Dedifferentiated amniotic fluid mesenchymal stem cell (primary cell): ENCODE data around the gene MFAP3L.

ENCODE experiments used
- DNase-seq: peaks from one replicate; pipeline ENCODE4 v3.0.0-alpha.2; 2016; ENCODE audit errors: extremely low spot score

MFAP3L gene

GRCh38 chr4:170022211-170022610 lies 4.0 kb downstream of the MFAP3L start:
- no peak for DNase-seq

DNA sequence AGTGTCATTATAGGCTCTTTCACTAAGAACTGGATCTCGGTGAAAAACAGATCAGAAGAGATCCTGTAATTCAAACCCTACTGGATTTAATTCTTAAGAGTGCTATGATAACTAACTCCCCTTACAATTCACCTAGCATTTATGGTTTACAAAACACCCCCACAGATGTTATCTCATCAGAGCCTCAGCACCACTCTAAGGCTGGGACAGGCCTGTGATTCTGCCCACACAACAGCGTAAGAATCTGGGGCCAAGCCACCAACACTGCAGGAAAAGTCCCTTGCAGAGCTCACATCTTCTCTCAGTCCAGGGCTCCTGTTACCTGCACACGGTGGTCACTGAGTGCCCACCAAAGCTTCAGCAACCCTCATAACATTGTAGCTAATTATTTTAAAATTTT lies 8.9 kb downstream of the MFAP3L start:
- DNase-seq = no peak

DNA sequence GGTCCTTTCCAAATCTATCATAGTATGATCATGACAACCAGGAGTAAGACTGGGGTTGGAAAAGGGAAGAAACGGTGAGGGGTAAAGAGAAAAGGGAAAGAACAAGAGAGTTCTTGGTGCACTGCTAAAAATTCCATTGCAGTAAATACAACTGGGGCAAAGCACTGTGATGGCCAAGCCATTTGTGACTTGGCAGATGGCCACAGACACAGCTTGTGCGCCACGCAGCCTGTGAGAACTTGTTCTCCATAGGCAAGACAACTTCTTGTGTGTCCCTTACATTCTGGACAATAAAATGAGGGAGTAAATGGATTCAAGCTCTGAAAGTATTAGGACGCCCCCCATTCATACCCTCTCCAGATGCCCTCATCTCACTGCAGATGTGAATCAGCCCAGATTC lies 10.9 kb downstream of the MFAP3L start:
- no peak for DNase-seq

DNA sequence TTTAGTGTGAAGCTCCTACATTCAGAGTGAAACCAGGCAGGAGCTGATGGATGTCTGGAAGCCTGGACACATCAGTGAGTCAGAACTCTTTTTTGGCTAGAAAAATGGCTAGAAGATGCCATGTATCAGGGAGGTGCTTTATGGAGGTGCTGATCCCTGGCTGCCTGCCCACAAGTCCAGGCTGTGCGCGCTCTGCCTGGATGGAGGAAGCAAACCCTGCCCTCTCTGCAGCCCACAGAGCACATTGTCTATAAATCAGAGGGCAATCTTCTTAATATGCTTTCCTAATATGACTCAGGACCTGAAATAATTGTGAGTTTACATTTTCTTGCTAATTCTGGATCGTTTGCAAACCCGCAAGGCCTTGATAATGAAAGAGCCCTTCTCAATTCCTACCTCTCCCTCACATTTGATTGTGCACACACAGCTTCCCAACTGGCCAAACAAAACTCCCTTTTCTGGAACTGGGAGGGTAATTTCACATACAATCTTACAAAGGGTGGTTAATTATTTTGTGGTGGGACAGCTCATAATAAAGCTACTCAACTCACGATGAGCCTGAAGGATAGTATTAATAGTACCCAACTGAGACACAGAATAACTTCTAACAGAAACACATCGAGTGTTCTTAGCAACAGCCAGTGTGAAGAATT lies 11.7 kb downstream of the MFAP3L start:
- DNase-seq = no peak

GRCh38 chr4:170012629-170012958 lies 13.6 kb downstream of the MFAP3L start:
- DNase-seq = no peak

GRCh38 chr4:170011921-170012628 lies 14.1 kb downstream of the MFAP3L start:
- no peak for DNase-seq

GRCh38 chr4:170009291-170009690 lies 16.9 kb downstream of the MFAP3L start:
- no peak for DNase-seq

- no peak for DNase-seq
These were observed 17.4 kb downstream of the MFAP3L start for GRCh38 chr4:170008801-170009200.

- no peak for DNase-seq
These were observed 17.8 kb downstream of the MFAP3L start for GRCh38 chr4:170008371-170008770.

- no peak for DNase-seq
These were observed 19.1 kb downstream of the MFAP3L start for GRCh38 chr4:170007113-170007512.

DNA sequence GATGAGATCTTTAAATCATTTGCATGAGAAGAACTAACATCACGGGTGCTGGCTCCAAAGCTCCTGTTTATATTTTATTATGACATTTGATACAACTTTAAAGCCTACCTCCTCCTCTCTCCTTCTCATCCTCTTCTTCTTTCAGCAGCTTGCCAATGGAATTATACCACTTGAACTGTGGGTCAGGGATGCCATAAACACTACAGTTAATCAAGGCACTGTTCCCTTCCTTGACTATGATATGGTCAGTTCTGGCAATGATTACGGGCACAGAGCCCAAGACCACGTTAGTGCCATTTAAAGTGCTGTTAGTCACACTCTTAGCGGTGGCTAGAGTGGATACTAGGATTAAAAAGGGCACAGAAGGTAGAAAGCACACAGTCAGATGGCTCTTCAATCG lies 20.7 kb downstream of the MFAP3L start:
- no peak for DNase-seq

DNA sequence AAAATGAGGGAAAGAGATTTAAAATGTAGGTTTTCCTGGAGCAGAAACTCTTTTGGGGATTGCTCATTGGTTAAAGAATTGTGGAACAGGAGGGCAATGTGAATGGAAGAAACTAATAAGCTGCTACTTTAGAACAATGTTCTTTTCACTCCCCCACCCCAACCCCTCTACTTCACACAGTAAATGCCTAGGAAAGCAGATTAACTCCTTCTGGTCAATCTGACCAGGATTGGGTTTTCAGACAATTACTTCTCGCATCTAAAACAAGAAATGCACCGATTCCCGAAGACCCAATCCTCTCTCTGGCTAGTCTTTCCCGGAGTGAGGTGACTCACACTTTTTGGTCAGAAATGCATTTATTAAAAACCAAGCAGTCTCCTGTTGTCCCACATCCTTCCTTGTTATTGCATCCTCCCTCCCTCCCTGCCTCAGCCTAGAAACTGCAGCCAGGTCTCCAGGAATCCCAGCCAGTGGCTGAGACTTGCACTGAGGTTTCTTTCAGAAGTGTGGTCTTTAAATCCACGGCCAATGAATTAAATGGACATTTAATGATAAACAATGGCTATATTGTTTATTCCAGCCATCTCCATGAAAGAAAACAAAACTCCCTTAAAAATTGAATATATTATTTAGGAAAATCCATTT lies 21.4 kb downstream of the MFAP3L start:
- DNase-seq = no peak

- DNase-seq = no peak
These were observed 22.8 kb downstream of the MFAP3L start for GRCh38 chr4:170003071-170004070.

GRCh38 chr4:170001745-170002267 lies 24.4 kb downstream of the MFAP3L start:
- no peak for DNase-seq

DNA sequence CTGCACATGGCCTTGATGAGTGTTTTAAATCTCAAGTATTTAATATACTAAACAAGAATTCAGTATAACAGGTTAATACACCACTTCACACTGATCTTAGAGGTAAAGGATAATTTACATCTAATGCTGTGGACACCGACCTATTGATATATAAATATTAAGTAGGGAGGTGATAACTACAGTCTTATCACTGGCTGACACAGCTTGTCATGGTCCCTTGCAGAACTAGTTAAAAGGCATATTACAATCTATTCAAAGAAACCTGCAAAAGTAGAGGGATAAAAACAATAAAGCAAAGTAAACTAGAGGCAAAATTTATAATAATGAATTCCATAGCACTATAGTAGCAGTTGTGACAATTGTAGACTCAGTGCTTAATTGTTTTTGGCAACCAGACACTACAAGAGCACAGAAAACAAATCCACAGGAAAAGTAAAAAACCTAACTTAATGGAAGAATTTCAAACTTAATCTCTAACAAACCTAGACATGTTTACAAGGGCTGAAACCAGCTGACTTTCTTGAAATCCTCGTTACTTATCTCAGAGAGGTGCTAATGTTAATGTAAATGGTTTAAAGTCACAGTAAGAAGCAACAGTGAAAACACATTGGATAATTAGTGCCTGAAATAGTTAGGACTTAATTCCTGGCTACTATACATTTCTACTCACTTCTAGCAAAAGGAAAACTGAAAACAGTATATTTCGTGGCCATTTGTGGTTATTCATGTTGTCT lies 25.0 kb downstream of the MFAP3L start:
- DNase-seq = no peak

- DNase-seq = no peak
These were observed 26.3 kb downstream of the MFAP3L start for GRCh38 chr4:169999923-170000322.

DNA sequence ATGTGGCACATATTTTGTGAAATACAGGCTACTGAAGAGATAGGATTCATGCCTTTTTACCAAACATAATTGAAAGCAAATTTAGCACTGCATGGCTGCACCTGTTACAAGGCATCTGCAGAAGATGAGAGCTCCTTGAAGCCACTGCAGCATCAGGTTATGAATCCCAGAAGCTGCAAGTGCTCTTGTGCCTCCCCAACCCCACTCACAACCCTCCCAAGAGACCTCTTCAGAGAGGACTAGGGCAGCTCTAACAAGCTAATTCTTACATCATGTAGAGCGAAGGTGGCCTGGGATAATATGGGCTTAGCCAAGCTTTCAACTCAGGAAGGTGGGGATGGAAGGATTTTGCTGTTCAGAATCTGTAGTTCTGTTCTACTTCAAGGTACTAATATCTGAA lies 27.2 kb downstream of the MFAP3L start:
- DNase-seq = no peak

DNA sequence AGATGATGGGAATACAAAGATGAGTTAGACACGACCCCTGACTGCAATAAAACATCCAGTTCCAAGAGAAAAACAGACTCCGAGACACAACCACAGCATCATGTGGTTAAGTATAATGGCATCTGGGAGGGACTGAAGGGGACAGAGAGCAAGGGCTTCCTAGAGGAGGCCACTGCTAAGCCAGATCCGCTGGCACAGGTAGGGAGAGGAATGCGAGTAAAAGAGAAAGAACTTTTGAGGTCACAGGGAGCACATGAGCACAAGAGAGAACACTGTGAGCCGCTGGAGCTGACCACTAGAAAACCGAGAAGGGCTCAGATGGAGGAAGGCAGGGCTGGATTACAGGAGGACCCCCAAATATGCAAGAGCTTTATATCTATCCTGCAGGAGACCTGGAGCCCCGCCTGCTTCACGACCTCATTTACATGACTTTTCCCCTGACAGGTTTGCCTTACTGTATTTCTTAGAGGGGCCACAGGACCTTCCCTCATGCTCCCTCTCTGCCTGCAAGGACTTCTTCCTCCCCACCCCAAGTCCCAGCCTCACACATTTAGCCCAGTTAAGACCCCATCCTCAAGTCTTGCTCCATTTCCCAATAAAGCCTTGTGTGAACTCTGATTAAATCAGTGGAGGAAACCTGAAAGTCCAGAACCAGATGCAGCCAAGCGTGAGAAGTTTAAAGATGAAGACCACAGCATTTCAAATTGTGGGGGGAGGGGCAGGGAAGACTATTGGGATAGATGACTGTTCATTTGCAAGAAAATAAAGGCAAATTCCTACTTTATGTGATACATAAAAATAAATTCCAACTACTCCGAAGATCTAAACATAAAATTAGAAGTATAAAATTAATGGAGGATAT lies 29.6 kb downstream of the MFAP3L start:
- no peak for DNase-seq

DNA sequence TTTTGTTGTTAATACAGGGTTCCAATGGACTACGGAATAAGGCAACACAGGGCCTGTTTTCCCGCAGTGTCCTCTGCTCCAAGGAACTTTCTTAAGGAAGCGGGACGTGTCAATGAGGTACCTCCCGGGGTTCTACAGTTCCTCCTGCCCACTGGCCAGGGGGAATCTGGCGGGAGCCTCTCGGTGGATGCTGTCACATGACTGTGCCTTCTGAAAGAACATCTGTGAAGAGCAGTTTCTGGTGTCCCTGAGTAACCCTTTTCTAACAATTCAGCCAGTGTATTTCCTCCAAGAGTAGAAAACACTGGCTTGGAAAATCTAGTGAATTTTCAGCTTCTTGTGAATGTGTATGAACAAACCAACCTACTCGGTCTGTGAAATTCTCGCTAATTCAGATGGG lies 32.7 kb downstream of the MFAP3L start:
- no peak for DNase-seq

GRCh38 chr4:169988252-169988651 lies 37.9 kb downstream of the MFAP3L start:
- DNase-seq = no peak
